GM19467 (cell line): ENCODE data around the gene HNF1B.
"Not testable (repeated sequence)": the region's sequence is repeated elsewhere in the genome, so short reads cannot be mapped to it uniquely, and the experiment has no call there.

Experiments used
- ATAC-seq: cut with Tn5 transposase; IDR thresholded peaks from one replicate; pipeline ENCODE4 v1.9.1; 2021; ENCODE audit warnings: mild to moderate bottlenecking, moderate library complexity; ENCODE audit not compliant: unreplicated experiment

HNF1B gene

GRCh38 chr17:37708616-37709212 is 36.1 kb downstream of the HNF1B start:
- no peak for ATAC-seq

GRCh38 chr17:37708008-37708615 is 36.7 kb downstream of the HNF1B start:
- no peak for ATAC-seq

- ATAC-seq = no peak
Measured at GRCh38 chr17:37706446-37706845, 38.4 kb downstream of the HNF1B start.

GRCh38 chr17:37702598-37702997 is 42.3 kb downstream of the HNF1B start:
- no peak for ATAC-seq

GRCh38 chr17:37701496-37701898 is 43.4 kb downstream of the HNF1B start:
- ATAC-seq = no peak

- ATAC-seq = no peak
Measured at GRCh38 chr17:37700881-37701280, 44.0 kb downstream of the HNF1B start.

GRCh38 chr17:37699285-37699973 is 45.4 kb downstream of the HNF1B start:
- no peak for ATAC-seq

- no peak for ATAC-seq
Measured at GRCh38 chr17:37698911-37699255, 46.0 kb downstream of the HNF1B start.

GRCh38 chr17:37698132-37698910 is 46.5 kb downstream of the HNF1B start:
- no peak for ATAC-seq

GRCh38 chr17:37697381-37697780 is 47.5 kb downstream of the HNF1B start:
- ATAC-seq = no peak

- ATAC-seq = no peak
Measured at GRCh38 chr17:37696366-37696765, 48.5 kb downstream of the HNF1B start.

- ATAC-seq = no peak
Measured at GRCh38 chr17:37695726-37696125, 49.1 kb downstream of the HNF1B start.

GRCh38 chr17:37694734-37695133 is 50.1 kb downstream of the HNF1B start:
- no peak for ATAC-seq

GRCh38 chr17:37693328-37693727 is 51.5 kb downstream of the HNF1B start:
- ATAC-seq = no peak

GRCh38 chr17:37691807-37692206 is 53.1 kb downstream of the HNF1B start:
- ATAC-seq = no peak

- ATAC-seq = no peak
Measured at GRCh38 chr17:37689317-37689716, 55.5 kb downstream of the HNF1B start.

GRCh38 chr17:37683454-37683984 is 61.3 kb downstream of the HNF1B start:
- no peak for ATAC-seq

- no peak for ATAC-seq
Measured at GRCh38 chr17:37682007-37682406, 62.9 kb downstream of the HNF1B start.

- not testable (repeated sequence) for ATAC-seq
Measured at GRCh38 chr17:37679995-37680394, 64.9 kb downstream of the HNF1B start.

- no peak for ATAC-seq
Measured at GRCh38 chr17:37678036-37678435, 66.8 kb downstream of the HNF1B start.

GRCh38 chr17:37677021-37677420 is 67.8 kb downstream of the HNF1B start:
- no peak for ATAC-seq
